Ovary (tissue), 3 donors: ENCODE measurements around the gene CCL2.

Experiments used
- EP300 ChIP-seq: sonication (generic); formaldehyde crosslinking; IDR thresholded peaks from one replicate; pipeline ENCODE4 v1.6.1; 2017; ENCODE audit warnings: antibody characterized with exemption
- POLR2A ChIP-seq: fragments of 450-650 bp; IDR thresholded peaks from one replicate; pipeline ENCODE4 v1.6.1; 2017; ENCODE audit warnings: antibody characterized with exemption, mild to moderate bottlenecking, moderate library complexity
- TF ChIP-seq, protein P1 (sequence below), 3 donors: fragments of 450-650 bp in 2 of 3; fragments of 200-600 bp in 1 of 3; IDR thresholded peaks; one replicate each; pipeline versions ENCODE4 v1.5.1 to v1.8.0; 2016 to 2022; ENCODE audit warnings: antibody characterized with exemption in 3 of 3, mild to moderate bottlenecking in 1 of 3
- donor health status: DM: no; HTN: no; CAD: no.

- TF ChIP-seq, protein P1, sequence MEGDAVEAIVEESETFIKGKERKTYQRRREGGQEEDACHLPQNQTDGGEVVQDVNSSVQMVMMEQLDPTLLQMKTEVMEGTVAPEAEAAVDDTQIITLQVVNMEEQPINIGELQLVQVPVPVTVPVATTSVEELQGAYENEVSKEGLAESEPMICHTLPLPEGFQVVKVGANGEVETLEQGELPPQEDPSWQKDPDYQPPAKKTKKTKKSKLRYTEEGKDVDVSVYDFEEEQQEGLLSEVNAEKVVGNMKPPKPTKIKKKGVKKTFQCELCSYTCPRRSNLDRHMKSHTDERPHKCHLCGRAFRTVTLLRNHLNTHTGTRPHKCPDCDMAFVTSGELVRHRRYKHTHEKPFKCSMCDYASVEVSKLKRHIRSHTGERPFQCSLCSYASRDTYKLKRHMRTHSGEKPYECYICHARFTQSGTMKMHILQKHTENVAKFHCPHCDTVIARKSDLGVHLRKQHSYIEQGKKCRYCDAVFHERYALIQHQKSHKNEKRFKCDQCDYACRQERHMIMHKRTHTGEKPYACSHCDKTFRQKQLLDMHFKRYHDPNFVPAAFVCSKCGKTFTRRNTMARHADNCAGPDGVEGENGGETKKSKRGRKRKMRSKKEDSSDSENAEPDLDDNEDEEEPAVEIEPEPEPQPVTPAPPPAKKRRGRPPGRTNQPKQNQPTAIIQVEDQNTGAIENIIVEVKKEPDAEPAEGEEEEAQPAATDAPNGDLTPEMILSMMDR (IDR thresholded peaks at IDR 0.05): no peak
- no peak for TF ChIP-seq EP300
- TF ChIP-seq POLR2A: no peak
These were observed 6.0 kb upstream of the CCL2 start for GRCh38 chr17:34249061-34249460.
